Measurements from ENCODE around the gene FDCSP.
"Not testable (repeated sequence)": the region's sequence is repeated elsewhere in the genome, so short reads cannot be mapped to it uniquely, and the experiment has no call there.

The FDCSP gene

DNA sequence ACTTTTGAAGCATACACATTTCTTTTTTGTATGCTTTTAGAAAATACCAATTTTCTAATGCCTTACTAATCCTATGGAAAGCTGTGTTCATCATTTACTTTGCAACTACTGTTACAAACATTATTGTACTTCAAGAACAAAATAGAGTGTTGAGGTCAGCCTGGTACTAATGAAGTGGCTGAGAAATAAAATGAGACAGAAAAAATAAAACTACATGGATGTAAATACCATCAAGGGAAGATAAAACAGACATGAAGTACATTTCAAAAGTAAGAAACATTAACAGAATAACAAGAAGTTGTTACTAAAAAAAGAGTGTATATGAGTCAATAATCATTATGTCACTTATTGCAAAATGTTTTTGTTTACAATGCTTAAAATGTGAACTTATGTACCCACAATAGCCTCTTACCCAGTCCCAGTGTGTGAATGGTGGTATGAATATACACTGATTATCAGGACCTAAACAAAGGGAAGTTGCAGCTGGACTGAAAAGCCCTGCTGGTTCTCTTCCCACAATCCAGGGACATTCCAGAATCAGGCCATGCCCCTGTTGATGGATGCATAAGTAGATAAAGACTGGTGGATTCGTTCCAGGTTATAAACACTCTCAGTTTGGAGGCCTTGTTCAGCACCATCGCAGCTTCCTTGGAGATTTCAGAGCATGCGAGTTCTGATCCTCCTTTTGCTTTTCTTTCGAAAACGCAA is 14.1 kb downstream of the FDCSP start:
- DNase-seq = no peak

DNA sequence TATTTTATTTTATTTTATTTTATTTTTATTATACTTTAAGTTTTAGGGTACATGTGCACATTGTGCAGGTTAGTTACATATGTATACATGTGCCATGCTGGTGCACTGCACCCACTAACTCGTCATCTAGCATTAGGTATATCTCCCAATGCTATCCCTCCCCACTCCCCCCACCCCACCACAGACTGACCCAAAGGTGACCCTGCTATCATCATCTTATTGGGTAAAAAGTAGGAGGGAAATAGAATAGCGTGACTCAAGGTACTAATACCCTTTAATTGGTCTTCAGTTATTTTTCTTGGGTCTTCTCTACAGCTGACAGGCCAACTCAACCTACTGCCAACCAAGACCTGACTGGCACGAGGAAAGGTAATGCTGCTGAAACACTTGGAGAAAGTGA is 16.4 kb downstream of the FDCSP start, which contains the start of gene CSN3:
CSN3 (plus strand) TSS at position 301 of the 400 bp plus-strand sequence. CDS start 2,223 bp downstream, outside the sequence.
- not testable (repeated sequence) for DNase-seq

DNA sequence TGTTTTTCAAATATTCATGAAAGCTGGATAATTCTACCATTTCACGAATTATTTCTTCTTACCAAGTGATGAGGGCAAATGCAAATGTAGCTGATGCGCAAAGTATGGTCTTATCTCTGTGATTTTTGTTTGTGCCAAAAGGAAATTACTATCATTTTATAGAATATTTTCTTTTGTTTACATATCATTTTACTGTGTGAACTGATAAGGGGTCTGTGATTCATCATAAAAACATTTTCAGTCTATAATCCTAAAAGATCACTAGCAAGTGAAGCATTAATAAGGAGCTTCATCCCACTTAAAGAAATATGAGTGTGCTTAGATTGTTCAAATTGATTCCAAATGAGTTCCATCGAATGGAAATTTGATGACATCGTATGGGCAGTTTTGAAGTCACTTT is 17.2 kb downstream of the FDCSP start:
- DNase-seq = no peak

- no peak for DNase-seq
Observed at GRCh38 chr4:70251250-70251944, 25.5 kb downstream of the FDCSP start.

DNA sequence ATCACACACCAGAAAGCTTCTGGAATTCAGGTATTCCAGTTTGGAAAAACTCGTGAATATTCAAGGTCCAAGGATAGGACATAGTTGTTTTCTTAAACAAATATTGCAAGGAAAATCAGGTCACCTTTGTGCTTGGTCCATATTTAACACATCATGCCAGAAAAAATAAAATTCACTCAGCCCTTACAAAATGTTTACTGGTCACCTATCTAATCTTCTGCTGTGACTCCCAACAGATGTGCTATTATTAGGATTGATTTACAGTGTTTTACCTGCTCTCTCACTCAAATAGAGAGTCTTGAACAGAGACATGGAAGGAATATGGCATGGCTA is 26.0 kb downstream of the FDCSP start:
- DNase-seq = no peak

- no peak for DNase-seq
Observed at GRCh38 chr4:70269674-70270073, 43.8 kb downstream of the FDCSP start.

- no peak for DNase-seq
Observed at GRCh38 chr4:70277121-70277520, 51.2 kb downstream of the FDCSP start.

DNA sequence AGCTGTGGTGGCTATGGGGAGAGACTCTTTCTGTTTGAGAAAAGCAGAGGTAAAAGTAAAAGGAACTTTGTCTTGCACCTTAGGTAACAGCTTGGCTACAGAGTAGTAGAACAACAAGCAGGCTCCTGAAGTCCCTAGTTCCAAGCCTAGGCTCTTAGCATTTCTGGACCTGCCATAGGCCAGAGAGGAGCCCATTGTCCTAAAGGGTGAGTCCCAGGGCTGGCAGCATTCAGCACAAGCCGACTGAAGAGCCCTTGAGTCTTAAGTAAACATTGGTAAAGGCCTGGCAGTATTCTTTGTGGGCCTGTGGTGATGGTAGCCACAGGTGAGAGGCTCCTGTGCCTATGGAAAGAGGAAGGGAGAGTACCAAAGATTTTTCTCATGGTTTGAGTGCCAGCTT is 54.6 kb downstream of the FDCSP start:
- DNase-seq = no peak

Measured in DMS79 (cell line).